Adrenal gland (tissue), 12 donors: Measurements from ENCODE around the gene RELT. TPM values are rescaled to one million over a fixed set of nuclear protein-coding genes. Genes with fewer than 3 reads are reported as not detected.

ENCODE experiments used
- DNase-seq, 7 donors: peaks; one replicate each; pipeline ENCODE4 v3.0.0-alpha.2; 2019 to 2020
- H3K27ac ChIP-seq, 5 donors: fragments of 200-600 bp; sonication (generic) in 4 of 5; 1 replicate in 3 of 5; 2 replicates in 2 of 5; pipeline versions ENCODE4 v1.5.1 to v1.8.0; 2016 to 2020; ENCODE audit warnings: mild to moderate bottlenecking in 1 of 5
- H3K27me3 ChIP-seq: fragments of 200-600 bp; 2 replicates; pipeline ENCODE4 v1.8.0; 2021
- H3K36me3 ChIP-seq, 2 donors: fragments of 200-600 bp; replicated peaks in 1 of 2; 1 replicate in 1 of 2; 2 replicates in 1 of 2; pipeline versions ENCODE4 v1.5.1 to v1.8.0; 2018 to 2022
- H3K4me1 ChIP-seq, 2 donors: fragments of 200-600 bp; replicated peaks in 1 of 2; 1 replicate in 1 of 2; 2 replicates in 1 of 2; pipeline versions ENCODE4 v1.5.1 to v1.8.0; 2018 to 2021
- H3K4me3 ChIP-seq, 4 donors: fragments of 200-600 bp; sonication (generic) in 3 of 4; one replicate each; pipeline ENCODE4 v1.5.1; 2016 to 2018
- H3K9me3 ChIP-seq, 3 donors: fragments of 200-600 bp; sonication (generic) in 1 of 3; replicated peaks in 1 of 3; 1 replicate in 2 of 3; 2 replicates in 1 of 3; pipeline versions ENCODE4 v1.5.1 to v1.8.0; 2016 to 2021
- CTCF ChIP-seq, 6 experiments: fragments of 450-650 bp in 4 of 6; fragments of 200-600 bp in 2 of 6; sonication (generic) in 1 of 6; IDR thresholded peaks; 1 replicate in 5 of 6; 2 replicates in 1 of 6; pipeline versions ENCODE4 v1.5.1 to v1.8.0; 2016 to 2021; ENCODE audit warnings: antibody characterized with exemption in 6 of 6, mild to moderate bottlenecking in 2 of 6, moderate library complexity in 1 of 6
- POLR2A ChIP-seq, 2 donors: fragments of 450-650 bp; IDR thresholded peaks; one replicate each; pipeline ENCODE4 v1.6.1; 2017; ENCODE audit warnings: antibody characterized with exemption in 2 of 2, mild to moderate bottlenecking in 2 of 2, moderate library complexity in 1 of 2
- WGBS, 4 donors: extraction: QIAGEN DNeasy Blood & Tissue Kit in 2 of 4; methylation state at CpG; one replicate each; pipeline versions ENCODE4 v1.1.5 to v1.1.7; 2013 to 2017; 5-methylcytosine and 5-hydroxymethylcytosine counted together
- intact Hi-C, 2 donors: fragments of 100-400 bp; cut with DNase I; formaldehyde crosslinking; loops; one replicate each; pipeline versions ENCODE4 v1.14.1 to v1.15.0; 2022 to 2023
- polyA plus RNA-seq, 3 donors: library from polyadenylated mRNA; stranded (reverse); fragments of 200-250 nt in 2 of 3; fragments of 350-450 nt in 1 of 3; fragmentation: Illumina TruSeq in 1 of 3; extraction: RNeasy Lipid Tissue Mini Kit (QIAGEN cat#74804) in 1 of 3; gene quantifications; one replicate each; pipeline ENCODE4 v1.2.3, GENCODE V29; 2013 to 2014
- total RNA-seq, 9 donors: library from RNA; depleted of rRNA in 4 of 9; stranded (reverse); fragments of >200 nt in 4 of 9; fragments of 120-200 nt in 1 of 9; fragmentation: NEBNext Ultra II Directional in 1 of 9; extraction: Animal tissue kit (Norgen Biotek cat#: 25700) in 1 of 9; gene quantifications; one replicate each; pipeline versions ENCODE4 v1.1.0 to v1.2.4, GENCODE V29; 2013 to 2023
- donor health status: healthy with polysubstance abuse.
- donor health status: Bipolar disorder and iron deficiency.
- donor health status: DM: yes; HTN: yes; CAD: no.
- donor health status: DM: no; HTN: no; CAD: no.
- donor health status: DM: no; HTN: no; CAD: no.
- donor health status: DM: yes; HTN: yes; CAD: no.

The RELT gene
- total and polyA plus RNA-seq, 12 donors, result 0.73 to 8.7 (median 5.2) TPM

DNA sequence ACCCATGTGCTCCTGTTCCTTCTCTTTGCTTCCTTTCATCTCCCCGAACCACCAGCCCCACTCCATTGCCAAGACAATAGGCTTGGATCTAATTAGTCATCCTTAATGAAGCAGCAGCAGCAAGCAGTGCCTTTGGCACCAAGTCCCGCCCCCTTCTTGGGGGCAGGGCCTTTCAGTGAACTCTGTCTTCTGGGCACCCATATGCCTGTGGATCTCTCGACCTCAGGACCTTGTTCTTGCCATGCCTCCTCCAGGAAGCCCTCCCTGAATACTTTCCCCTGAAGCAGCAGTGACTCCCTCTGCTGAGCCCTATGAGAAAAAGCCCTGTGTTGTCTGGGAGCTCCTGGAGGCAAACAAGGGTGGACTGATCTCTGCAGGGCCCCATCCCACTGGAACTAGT lies 36.0 kb upstream of the RELT start:
- TF ChIP-seq CTCF (IDR thresholded peaks at IDR 0.05) (no peak), POLR2A (IDR thresholded peaks at IDR 0.05) (no peak)
- Histone ChIP-seq H3K27ac (no peak overlapping the region), H3K36me3 (no peaks in the 10 kb centered on the region), H3K4me3 (no peak overlapping the region), H3K27me3 (no peaks in the 10 kb centered on the region), H3K9me3 (no peaks in the 10 kb centered on the region), H3K4me1 (peaks cover 5 to 18% of the 10 kb centered on the region in 2 donors)
- no peak for DNase-seq
- WGBS, 4 donors, result 47 to 65% (median 55%) methylated on average over 3 of the region's 3 CpGs
- intact Hi-C loops, result loop anchor here (5.0 to 10.0 kb wide), 2 partner anchors 33 to 315 kb away; partner anchors contain the start of gene ARHGEF17 (in 1 of the 2)

DNA sequence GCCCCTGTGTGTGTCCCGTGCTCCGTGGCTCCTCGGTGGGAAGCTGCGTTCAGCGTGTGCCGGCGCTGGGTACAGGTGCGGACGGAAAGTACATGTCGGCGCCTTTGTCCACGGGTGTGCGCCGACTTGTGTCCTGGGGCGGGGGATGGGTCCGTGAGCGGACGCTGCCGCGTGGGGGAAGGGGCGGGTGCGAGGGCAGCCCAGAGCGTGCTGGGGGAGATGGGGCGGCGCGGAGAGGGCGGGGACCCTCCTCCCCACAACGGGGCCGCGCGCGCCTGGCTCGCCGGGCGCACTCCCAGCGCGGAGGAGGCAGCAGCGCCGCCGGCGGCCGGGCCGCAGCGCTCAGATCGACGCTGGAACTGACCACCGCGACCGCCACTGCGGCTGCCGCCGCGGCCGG lies 33.6 kb upstream of the RELT start:
- TF ChIP-seq POLR2A (IDR thresholded peaks at IDR 0.05) (no peak), CTCF (IDR thresholded peaks at IDR 0.05) (no peak)
- peak overlapping the region in 2 of 5 donors; percentile 16 to 65 for H3K27ac ChIP-seq
- intact Hi-C loops, result loop anchor here (5.0 to 10.0 kb wide), 2 partner anchors 35 to 312 kb away; partner anchors contain the start of gene ARHGEF17 (in 1 of the 2)

GRCh38 chr11:73343076-73343873 lies 32.9 kb upstream of the RELT start:
- intact Hi-C loops, result loop anchor here (5.0 to 10.0 kb wide), 2 partner anchors 36 to 312 kb away; partner anchors contain the start of gene ARHGEF17 (in 1 of the 2)
- Histone ChIP-seq H3K4me3 (peak overlapping the region in 1 of 4 donors; percentile 52), H3K27me3 (no peaks in the 10 kb centered on the region), H3K27ac (peak overlapping the region in 2 of 5 donors; percentile 16 to 65), H3K36me3 (no peaks in the 10 kb centered on the region), H3K4me1 (peaks cover 5 to 17% of the 10 kb centered on the region in 2 donors), H3K9me3 (no peaks in the 10 kb centered on the region)
- WGBS, 4 donors, result 36 to 74% (median 53%) methylated on average over 6 to 40 of the region's 40 CpGs
- DNase-seq, result peak in 1 of 7 donors; percentile 21
- no peak for TF ChIP-seq CTCF (IDR thresholded peaks at IDR 0.05)
- TF ChIP-seq POLR2A (IDR thresholded peaks at IDR 0.05), result no peak

More for the DNA sequence above, 33.6 kb upstream of the RELT start:
- DNase-seq, result no peak
- Histone ChIP-seq H3K9me3 (no peaks in the 10 kb centered on the region), H3K4me1 (peaks cover 5 to 17% of the 10 kb centered on the region in 2 donors), H3K4me3 (peak overlapping the region in 1 of 4 donors; percentile 52), H3K36me3 (no peaks in the 10 kb centered on the region), H3K27me3 (no peaks in the 10 kb centered on the region)
- 26 to 39% (median 30%) methylated on average over 35 to 54 of the region's 54 CpGs; no CpG with 5 or more reads in 1 of the 4 donors for WGBS, 4 donors

DNA sequence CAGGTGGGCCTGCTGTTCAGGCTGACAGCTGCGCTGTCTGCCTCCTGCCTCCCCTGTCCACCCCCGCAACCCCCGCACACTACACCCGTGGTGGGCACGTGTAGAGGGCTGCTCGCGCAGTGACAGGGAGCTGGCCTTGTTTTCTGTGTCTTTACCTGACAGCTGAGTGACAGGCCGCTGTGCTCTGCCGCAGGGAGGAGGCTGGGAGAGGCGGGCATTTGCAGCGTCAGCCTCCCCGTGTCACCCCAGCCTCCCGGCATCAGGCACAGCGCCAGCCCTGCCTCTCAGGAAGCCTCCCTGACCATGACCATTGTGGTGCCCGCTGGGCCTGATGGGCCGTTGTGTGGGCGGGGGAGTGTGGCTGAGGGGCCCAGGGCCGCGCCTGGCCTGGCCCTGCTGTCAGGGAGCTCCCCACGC lies 32.0 kb upstream of the RELT start:
- 61 to 71% (median 68%) methylated on average over 14 to 20 of the region's 20 CpGs; no CpG with 5 or more reads in 1 of the 4 donors for WGBS, 4 donors
- Histone ChIP-seq H3K4me1 (peaks cover 5 to 17% of the 10 kb centered on the region in 2 donors), H3K9me3 (no peaks in the 10 kb centered on the region), H3K27ac (peak overlapping the region in 2 of 5 donors; percentile 31 to 65), H3K27me3 (no peaks in the 10 kb centered on the region), H3K36me3 (no peaks in the 10 kb centered on the region), H3K4me3 (no peak overlapping the region)
- TF ChIP-seq POLR2A (IDR thresholded peaks at IDR 0.05) (no peak), CTCF (IDR thresholded peaks at IDR 0.05) (no peak)
- intact Hi-C loops, result loop anchor here (5.0 to 10.0 kb wide), 2 partner anchors 37 to 311 kb away; partner anchors contain the start of gene ARHGEF17 (in 1 of the 2)
- peak in 2 of 7 donors; percentile 48 to 87 for DNase-seq
